SH-SY5Y (cell line): ENCODE results near the gene SCARB1.

Experiments
- GATA2 ChIP-seq: IDR thresholded peaks from 2 replicates; pipeline ENCODE4 v1.6.1; 2011; ENCODE audit warnings: mild to moderate bottlenecking, low read depth, low read length
- GATA3 ChIP-seq: IDR thresholded peaks from 2 replicates; pipeline ENCODE4 v1.6.1; 2011; ENCODE audit warnings: low read depth, mild to moderate bottlenecking, low read length, moderate library complexity

- TF ChIP-seq GATA2 (no peak), GATA3 (no peak)
Observed at GRCh38 chr12:124841558-124841945, 22.1 kb downstream of the SCARB1 start.
